OCI-LY7 (cell line): Measurements from ENCODE around the gene STN1. TPM values are rescaled to one million over a fixed set of nuclear protein-coding genes. Genes with fewer than 3 reads are reported as not detected.

Source experiments
- BruUV-seq: library from RNA; stranded (reverse); fragments of 400-500 nt; replicated peaks from 2 replicates; lab custom pipeline; 2021; lab: Mats Ljungman, UMichigan
- CTCF ChIA-PET: fragments of 300-600 bp; sonication (Branson Sonifier 250); formaldehyde crosslinking; loops from one replicate; lab custom pipeline; 2022; ENCODE audit warnings: antibody characterized with exemption; ENCODE audit not compliant: unreplicated experiment; lab: Charles Lee
- POLR2A ChIA-PET: fragments of 300-600 bp; sonication (Branson Sonifier 250); formaldehyde crosslinking; loops from one replicate; lab custom pipeline; 2022; ENCODE audit warnings: antibody characterized with exemption; lab: Charles Lee
- DNase-seq: peaks from one replicate; pipeline ENCODE4 v3.0.0-alpha.2; 2015; ENCODE audit warnings: low spot score
- H2AFZ ChIP-seq: fragments of 200-600 bp; sonication (generic), shearing (Covaris generic); 2 replicates; pipeline ENCODE4 v1.6.1; 2014; ENCODE audit warnings: mild to moderate bottlenecking, antibody characterized with exemption, low read length, moderate library complexity
- H3K27ac ChIP-seq: fragments of 200-600 bp; sonication (generic); 2 replicates; pipeline ENCODE4 v1.5.1; 2014; ENCODE audit warnings: mixed run types, low read depth, mild to moderate bottlenecking, moderate library complexity, low read length, inconsistent platforms; ENCODE audit not compliant: poor library complexity, severe bottlenecking
- H3K36me3 ChIP-seq: fragments of 200-600 bp; sonication (generic); 2 replicates; pipeline ENCODE4 v1.6.1; 2014; ENCODE audit warnings: mild to moderate bottlenecking, antibody characterized with exemption, low read length, moderate library complexity, mixed read lengths; ENCODE audit not compliant: insufficient read depth
- H3K4me1 ChIP-seq: fragments of 200-600 bp; sonication (generic); 2 replicates; pipeline ENCODE4 v1.5.1; 2014; ENCODE audit warnings: mild to moderate bottlenecking, low read length; ENCODE audit not compliant: insufficient read depth, poor library complexity, severe bottlenecking
- H3K4me2 ChIP-seq: fragments of 200-600 bp; sonication (generic); 2 replicates; pipeline ENCODE4 v1.6.1; 2014; ENCODE audit warnings: mild to moderate bottlenecking, low read length
- H3K4me3 ChIP-seq: fragments of 200-600 bp; sonication (generic); 2 replicates; pipeline ENCODE4 v1.5.1; 2014; ENCODE audit warnings: mild to moderate bottlenecking, low read depth, low read length; ENCODE audit not compliant: poor library complexity, severe bottlenecking
- H3K79me2 ChIP-seq: fragments of 200-600 bp; sonication (generic); 2 replicates; pipeline ENCODE4 v1.6.1; 2016; ENCODE audit warnings: low read depth, mild to moderate bottlenecking, low read length, moderate library complexity, mixed read lengths; ENCODE audit not compliant: insufficient read depth
- H3K9me2 ChIP-seq: fragments of 200-600 bp; sonication (generic); 2 replicates; pipeline ENCODE4 v1.6.1; 2016; ENCODE audit warnings: mild to moderate bottlenecking, low read length, mixed read lengths; ENCODE audit not compliant: insufficient read depth
- H3K9me3 ChIP-seq: fragments of 200-600 bp; sonication (generic); 2 replicates; pipeline ENCODE4 v1.6.1; 2014; ENCODE audit warnings: mild to moderate bottlenecking, mixed run types, low read length, mixed read lengths
- H4K20me1 ChIP-seq: fragments of 200-600 bp; sonication (generic); 2 replicates; pipeline ENCODE4 v1.6.1; 2014; ENCODE audit warnings: mild to moderate bottlenecking, antibody characterized with exemption, low read length, moderate library complexity, mixed read lengths; ENCODE audit not compliant: insufficient read depth
- EZH2phosphoT487 ChIP-seq: fragments of 200-600 bp; sonication (generic); IDR thresholded peaks from 2 replicates; pipeline ENCODE4 v1.6.1; 2018; ENCODE audit warnings: low read depth, borderline replicate concordance, mild to moderate bottlenecking, mixed run types, antibody characterized with exemption, low read length, moderate library complexity, mixed read lengths
- intact Hi-C: fragments of 100-400 bp; cut with micrococcal nuclease; formaldehyde crosslinking; loops from one replicate; pipeline ENCODE4 v1.10.0; 2022; ENCODE audit not compliant: unreplicated experiment
- total RNA-seq, 2 experiments: library from RNA; depleted of rRNA in 1 of 2; stranded (reverse); fragments of >200 nt in 1 of 2; shearing (Covaris generic) in 1 of 2; gene quantifications; 2 replicates each; pipeline ENCODE4 v1.2.3, GENCODE V29; 2014 to 2022
- TF ChIP-seq, protein P1 (sequence below): fragments of 200-600 bp; sonication (generic); conservative IDR thresholded peaks from 2 replicates; pipeline ENCODE4 v1.5.1; 2014; ENCODE audit warnings: mild to moderate bottlenecking, antibody characterized with exemption, low read length, moderate library complexity, mixed read lengths

STN1 gene
- total RNA-seq, 2 experiments from 2014 or later = 19.5 to 24.5 TPM

DNA sequence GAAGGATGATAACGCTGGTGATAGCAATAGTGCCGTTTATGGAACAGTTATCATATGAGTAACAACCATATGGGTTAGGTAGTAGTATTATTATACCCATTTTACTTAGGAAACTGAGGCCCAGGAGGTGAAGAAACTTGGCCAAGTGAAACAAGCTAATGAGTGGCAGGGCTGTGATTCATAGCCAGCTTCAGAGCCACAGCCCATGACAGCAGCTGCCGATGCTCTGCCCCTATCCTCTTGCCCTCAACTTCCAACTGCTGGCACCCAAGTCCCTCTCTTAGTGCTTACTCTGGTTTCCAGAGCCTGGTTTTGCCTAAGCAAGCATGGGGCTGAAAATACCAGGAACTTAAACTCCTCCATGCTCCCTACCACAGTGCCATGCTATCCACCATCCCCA lies 74.9 kb downstream of the STN1 start:
- ChIA-PET POLR2A (no interaction called here), CTCF (no interaction called here)
- no TSS peak for BruUV-seq
- no peaks in the 10 kb centered on the region for H3K9me2 ChIP-seq
- H3K4me1 ChIP-seq = peaks cover 24% of the 10 kb centered on the region
- no peak overlapping the region for H3K27ac ChIP-seq
- no peaks in the 10 kb centered on the region for H3K36me3 ChIP-seq
- H2AFZ ChIP-seq = no peak overlapping the region
- TF ChIP-seq, protein P1, sequence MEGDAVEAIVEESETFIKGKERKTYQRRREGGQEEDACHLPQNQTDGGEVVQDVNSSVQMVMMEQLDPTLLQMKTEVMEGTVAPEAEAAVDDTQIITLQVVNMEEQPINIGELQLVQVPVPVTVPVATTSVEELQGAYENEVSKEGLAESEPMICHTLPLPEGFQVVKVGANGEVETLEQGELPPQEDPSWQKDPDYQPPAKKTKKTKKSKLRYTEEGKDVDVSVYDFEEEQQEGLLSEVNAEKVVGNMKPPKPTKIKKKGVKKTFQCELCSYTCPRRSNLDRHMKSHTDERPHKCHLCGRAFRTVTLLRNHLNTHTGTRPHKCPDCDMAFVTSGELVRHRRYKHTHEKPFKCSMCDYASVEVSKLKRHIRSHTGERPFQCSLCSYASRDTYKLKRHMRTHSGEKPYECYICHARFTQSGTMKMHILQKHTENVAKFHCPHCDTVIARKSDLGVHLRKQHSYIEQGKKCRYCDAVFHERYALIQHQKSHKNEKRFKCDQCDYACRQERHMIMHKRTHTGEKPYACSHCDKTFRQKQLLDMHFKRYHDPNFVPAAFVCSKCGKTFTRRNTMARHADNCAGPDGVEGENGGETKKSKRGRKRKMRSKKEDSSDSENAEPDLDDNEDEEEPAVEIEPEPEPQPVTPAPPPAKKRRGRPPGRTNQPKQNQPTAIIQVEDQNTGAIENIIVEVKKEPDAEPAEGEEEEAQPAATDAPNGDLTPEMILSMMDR = no peak
- no peak for TF ChIP-seq EZH2phosphoT487
- no peaks in the 10 kb centered on the region for H4K20me1 ChIP-seq
- H3K4me3 ChIP-seq = no peak overlapping the region
- H3K4me2 ChIP-seq = no peak overlapping the region
- H3K9me3 ChIP-seq = no peaks in the 10 kb centered on the region
- DNase-seq = no peak
- intact Hi-C loops = no loop called here
- H3K79me2 ChIP-seq = no peaks in the 10 kb centered on the region

DNA sequence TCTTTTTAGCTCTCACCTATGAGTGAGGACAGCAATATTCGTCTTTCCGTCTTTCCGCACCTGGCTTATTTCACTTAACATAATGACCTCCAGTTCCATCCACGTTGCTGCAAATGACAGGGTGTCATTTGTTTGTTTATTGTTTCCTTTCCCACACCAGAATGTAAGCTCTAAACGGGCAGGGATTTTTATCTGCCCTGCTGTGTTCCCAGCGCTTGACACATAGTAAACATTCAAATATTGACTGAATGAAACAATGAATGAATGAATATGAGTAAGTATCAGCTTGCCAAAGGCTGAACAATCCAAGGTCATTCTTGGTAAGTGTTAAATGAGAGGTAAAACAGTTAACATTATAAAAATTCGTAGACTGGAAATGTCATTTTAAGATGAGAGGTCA lies 75.4 kb downstream of the STN1 start:
- peaks cover 27% of the 10 kb centered on the region for H3K4me1 ChIP-seq
- no peaks in the 10 kb centered on the region for H3K9me2 ChIP-seq
- CTCF ChIA-PET = no interaction called here
- no peaks in the 10 kb centered on the region for H3K79me2 ChIP-seq
- TF ChIP-seq EZH2phosphoT487 = no peak
- TF ChIP-seq, protein P1 = no peak
- DNase-seq = no peak
- intact Hi-C loops = no loop called here
- no peak overlapping the region for H2AFZ ChIP-seq
- POLR2A ChIA-PET = no interaction called here
- H3K4me3 ChIP-seq = no peak overlapping the region
- H3K4me2 ChIP-seq = no peak overlapping the region
- no TSS peak for BruUV-seq
- H3K27ac ChIP-seq = no peak overlapping the region
- H3K36me3 ChIP-seq = no peaks in the 10 kb centered on the region
- no peaks in the 10 kb centered on the region for H3K9me3 ChIP-seq
- no peaks in the 10 kb centered on the region for H4K20me1 ChIP-seq

DNA sequence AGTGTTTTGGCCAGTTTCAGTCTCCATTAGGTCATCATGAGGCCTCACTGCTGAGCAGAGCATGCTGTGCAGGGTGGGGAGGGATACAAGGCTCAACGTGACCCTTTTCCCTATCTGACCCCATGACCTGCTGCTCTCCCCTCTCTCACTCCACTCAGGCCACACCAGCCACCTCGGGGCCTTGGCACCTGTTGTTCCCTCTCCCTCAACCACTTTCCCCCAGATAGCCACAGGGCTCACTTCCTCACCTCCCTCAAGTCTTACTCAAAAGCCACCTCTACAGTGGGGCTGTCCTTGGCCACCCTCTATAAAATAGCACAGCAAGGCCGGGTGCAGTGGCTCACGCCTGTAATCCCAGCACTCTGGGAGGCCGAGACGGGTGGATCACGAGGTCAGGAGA lies 76.5 kb downstream of the STN1 start:
- Histone ChIP-seq H3K9me3 (no peaks in the 10 kb centered on the region), H3K36me3 (no peaks in the 10 kb centered on the region), H3K4me3 (no peak overlapping the region), H2AFZ (no peak overlapping the region), H3K4me1 (peaks cover 33% of the 10 kb centered on the region), H3K27ac (no peak overlapping the region), H3K4me2 (no peak overlapping the region), H3K9me2 (no peaks in the 10 kb centered on the region), H4K20me1 (no peaks in the 10 kb centered on the region), H3K79me2 (no peaks in the 10 kb centered on the region)
- ChIA-PET POLR2A (interaction anchor here (0.7 kb wide), 1 partner anchor 166 kb away, joined by 8 read pairs; no protein-coding TSS in a partner anchor), CTCF (no interaction called here)
- TF ChIP-seq, protein P1 = no peak
- no peak for TF ChIP-seq EZH2phosphoT487
- no TSS peak for BruUV-seq
- intact Hi-C loops = no loop called here
- no peak for DNase-seq
